GM12878 (cell line): ENCODE results near the gene ARAF. TPM values are rescaled to one million over a fixed set of nuclear protein-coding genes. Genes with fewer than 3 reads are reported as not detected.

Experiments used
- ATF7 ChIP-seq: fragments of 450-650 bp; IDR thresholded peaks from 2 replicates; pipeline ENCODE4 v1.6.1; 2016; ENCODE audit warnings: low read depth, mild to moderate bottlenecking
- CEBPZ ChIP-seq: fragments of 150-350 bp; IDR thresholded peaks from 2 replicates; pipeline ENCODE4 v1.6.1; 2016; ENCODE audit warnings: low read depth, low read length
- CHD1 ChIP-seq: IDR thresholded peaks from 2 replicates; pipeline ENCODE4 v1.6.1; 2012; ENCODE audit warnings: low read depth, low read length, improper control_type of control experiment
- CREB1 ChIP-seq: IDR thresholded peaks from 2 replicates; pipeline ENCODE4 v1.6.1; 2012; ENCODE audit warnings: low read depth, mild to moderate bottlenecking, inconsistent platforms
- DPF2 ChIP-seq: fragments of 450-650 bp; IDR thresholded peaks from 2 replicates; pipeline ENCODE4 v1.6.1; 2017; ENCODE audit warnings: mild to moderate bottlenecking
- ESRRA ChIP-seq: IDR thresholded peaks from 2 replicates; pipeline ENCODE4 v1.6.1; 2012; ENCODE audit warnings: mild to moderate bottlenecking, low read length, improper control_type of control experiment
- IKZF1 ChIP-seq: fragments of 450-650 bp; conservative IDR thresholded peaks from 2 replicates; pipeline ENCODE4 v1.6.1; 2017; ENCODE audit warnings: antibody characterized with exemption, mild to moderate bottlenecking
- KAT2A ChIP-seq: conservative IDR thresholded peaks from 2 replicates; pipeline ENCODE4 v1.6.1; 2011; ENCODE audit warnings: low read depth, low read length; ENCODE audit not compliant: control insufficient read depth
- KLF5 ChIP-seq: fragments of 450-650 bp; IDR thresholded peaks from 2 replicates; pipeline ENCODE4 v1.6.1; 2014; ENCODE audit warnings: mild to moderate bottlenecking; ENCODE audit not compliant: partially characterized antibody
- MXI1 ChIP-seq: fragments of 150-350 bp; IDR thresholded peaks from 2 replicates; pipeline ENCODE4 v1.6.1; 2011; ENCODE audit warnings: low read depth, mild to moderate bottlenecking, inconsistent platforms, low read length, improper control_type of control experiment
- NFYA ChIP-seq: IDR thresholded peaks from 2 replicates; pipeline ENCODE4 v1.6.1; 2011; ENCODE audit warnings: low read depth, mild to moderate bottlenecking, low read length, improper control_type of control experiment, borderline replicate concordance
- PKNOX1 ChIP-seq: fragments of 450-650 bp; IDR thresholded peaks from 2 replicates; pipeline ENCODE4 v1.6.1; 2016; ENCODE audit warnings: mild to moderate bottlenecking
- SIN3A ChIP-seq: IDR thresholded peaks from 2 replicates; pipeline ENCODE4 v1.6.1; 2012; ENCODE audit warnings: low read depth, low read length, improper control_type of control experiment
- SMARCA5 ChIP-seq: fragments of 450-650 bp; IDR thresholded peaks from 2 replicates; pipeline ENCODE4 v1.6.1; 2017; ENCODE audit warnings: mild to moderate bottlenecking
- SREBF1 ChIP-seq: IDR thresholded peaks from 2 replicates; pipeline ENCODE4 v1.6.1; 2012; ENCODE audit warnings: mild to moderate bottlenecking, low read length
- TAF1 ChIP-seq: IDR thresholded peaks from 2 replicates; pipeline ENCODE4 v1.6.1; 2011; ENCODE audit warnings: mild to moderate bottlenecking, low read depth, low read length, borderline replicate concordance
- YBX1 ChIP-seq: fragments of 450-650 bp; IDR thresholded peaks from 2 replicates; pipeline ENCODE4 v1.6.1; 2016; ENCODE audit warnings: antibody characterized with exemption
- polyA plus RNA-seq, 11 experiments: library from polyadenylated mRNA; depleted of rRNA in 4 of 11; unstranded in 6 of 11; stranded (reverse) in 5 of 11; fragments of >200 nt; fragmentation: Nextera tagmentation in 4 of 11; fragmentation: Illumina TruSeq in 1 of 11; extraction: Ambion mirVana in 4 of 11; extraction: Trizol in 1 of 11; gene quantifications; 1 replicate in 1 of 11; 2 replicates in 10 of 11; pipeline versions ENCODE4 v1.2.1 to v1.2.3, GENCODE V29; 2011 to 2016; ENCODE audit warnings: inconsistent platforms in 2 of 11, missing spikeins in 2 of 11, low read depth in 1 of 11
- total RNA-seq, 4 experiments: library from RNA; depleted of rRNA in 3 of 4; stranded (reverse); fragments of >200 nt in 3 of 4; fragmentation: Illumina TruSeq in 1 of 4; extraction: Trizol in 1 of 4; gene quantifications; 2 replicates each; pipeline versions ENCODE4 v1.2.1 to v1.2.3, GENCODE V29; 2013 to 2021
- TF ChIP-seq, protein P1 (sequence below): fragments of 450-650 bp; IDR thresholded peaks from 2 replicates; pipeline ENCODE4 v1.6.1; 2018; ENCODE audit warnings: borderline replicate concordance, mild to moderate bottlenecking; ENCODE audit not compliant: partially characterized antibody
- TF ChIP-seq, protein P2 (sequence below): fragments of 450-650 bp; formaldehyde crosslinking; IDR thresholded peaks from 2 replicates; pipeline ENCODE4 v1.4.0; 2022; ENCODE audit warnings: mild to moderate bottlenecking, moderate library complexity

Gene ARAF
- total and polyA plus RNA-seq, 10 of the 15 experiments (the other 5 are each of a cell fraction or from before 2014, with no cell fraction given) = 5.0 to 79.2 (median 39.1) TPM

GRCh38 chrX:47560934-47561658 lies at the start of gene ARAF (continued):
- TF ChIP-seq SIN3A (peak; percentile 63), IKZF1 (peak; percentile 48; the same call in 1 of the 2 replicates), CREB1 (peak; percentile 70), KAT2A (no peak), ATF7 (peak; percentile 98), SREBF1 (peak; percentile 94), NFYA (peak; percentile 44; the same call in 1 of the 2 replicates), TAF1 (peak; percentile 85), DPF2 (peak; percentile 91), KLF5 (peak; percentile 98), CEBPZ (no peak), CHD1 (peak; percentile 98), YBX1 (no peak), ESRRA (peak; percentile 21; the same call in 1 of the 2 replicates), PKNOX1 (peak; percentile 99), MXI1 (no peak), SMARCA5 (no peak)
- TF ChIP-seq, protein P1, sequence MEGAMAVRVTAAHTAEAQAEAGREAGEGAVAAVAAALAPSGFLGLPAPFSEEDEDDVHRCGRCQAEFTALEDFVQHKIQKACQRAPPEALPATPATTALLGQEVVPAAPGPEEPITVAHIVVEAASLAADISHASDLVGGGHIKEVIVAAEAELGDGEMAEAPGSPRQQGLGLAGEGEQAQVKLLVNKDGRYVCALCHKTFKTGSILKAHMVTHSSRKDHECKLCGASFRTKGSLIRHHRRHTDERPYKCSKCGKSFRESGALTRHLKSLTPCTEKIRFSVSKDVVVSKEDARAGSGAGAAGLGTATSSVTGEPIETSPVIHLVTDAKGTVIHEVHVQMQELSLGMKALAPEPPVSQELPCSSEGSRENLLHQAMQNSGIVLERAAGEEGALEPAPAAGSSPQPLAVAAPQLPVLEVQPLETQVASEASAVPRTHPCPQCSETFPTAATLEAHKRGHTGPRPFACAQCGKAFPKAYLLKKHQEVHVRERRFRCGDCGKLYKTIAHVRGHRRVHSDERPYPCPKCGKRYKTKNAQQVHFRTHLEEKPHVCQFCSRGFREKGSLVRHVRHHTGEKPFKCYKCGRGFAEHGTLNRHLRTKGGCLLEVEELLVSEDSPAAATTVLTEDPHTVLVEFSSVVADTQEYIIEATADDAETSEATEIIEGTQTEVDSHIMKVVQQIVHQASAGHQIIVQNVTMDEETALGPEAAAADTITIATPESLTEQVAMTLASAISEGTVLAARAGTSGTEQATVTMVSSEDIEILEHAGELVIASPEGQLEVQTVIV = peak; percentile 55
- TF ChIP-seq, protein P2, sequence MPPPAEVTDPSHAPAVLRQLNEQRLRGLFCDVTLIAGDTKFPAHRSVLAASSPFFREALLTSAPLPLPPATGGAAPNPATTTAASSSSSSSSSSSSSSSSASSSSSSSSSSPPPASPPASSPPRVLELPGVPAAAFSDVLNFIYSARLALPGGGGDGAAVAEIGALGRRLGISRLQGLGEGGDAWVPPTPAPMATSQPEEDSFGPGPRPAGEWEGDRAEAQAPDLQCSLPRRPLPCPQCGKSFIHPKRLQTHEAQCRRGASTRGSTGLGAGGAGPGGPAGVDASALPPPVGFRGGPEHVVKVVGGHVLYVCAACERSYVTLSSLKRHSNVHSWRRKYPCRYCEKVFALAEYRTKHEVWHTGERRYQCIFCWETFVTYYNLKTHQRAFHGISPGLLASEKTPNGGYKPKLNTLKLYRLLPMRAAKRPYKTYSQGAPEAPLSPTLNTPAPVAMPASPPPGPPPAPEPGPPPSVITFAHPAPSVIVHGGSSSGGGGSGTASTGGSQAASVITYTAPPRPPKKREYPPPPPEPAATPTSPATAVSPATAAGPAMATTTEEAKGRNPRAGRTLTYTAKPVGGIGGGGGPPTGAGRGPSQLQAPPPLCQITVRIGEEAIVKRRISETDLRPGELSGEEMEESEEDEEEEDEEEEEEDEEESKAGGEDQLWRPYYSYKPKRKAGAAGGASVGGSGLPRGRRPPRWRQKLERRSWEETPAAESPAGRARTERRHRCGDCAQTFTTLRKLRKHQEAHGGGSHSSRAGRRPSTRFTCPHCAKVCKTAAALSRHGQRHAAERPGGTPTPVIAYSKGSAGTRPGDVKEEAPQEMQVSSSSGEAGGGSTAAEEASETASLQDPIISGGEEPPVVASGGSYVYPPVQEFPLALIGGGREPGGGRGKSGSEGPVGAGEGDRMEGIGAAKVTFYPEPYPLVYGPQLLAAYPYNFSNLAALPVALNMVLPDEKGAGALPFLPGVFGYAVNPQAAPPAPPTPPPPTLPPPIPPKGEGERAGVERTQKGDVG (CRISPR knock-in tag) = no peak
